HL-60 (cell line): ENCODE results near the gene BEGAIN.

ENCODE experiments used
- GABPA ChIP-seq: IDR thresholded peaks from 2 replicates; pipeline ENCODE4 v1.6.1; 2012; ENCODE audit warnings: low read depth
- POLR2AphosphoS5 ChIP-seq: IDR thresholded peaks from 2 replicates; pipeline ENCODE4 v1.6.1; 2012; ENCODE audit warnings: low read depth
- REST ChIP-seq: IDR thresholded peaks from 2 replicates; pipeline ENCODE4 v1.6.1; 2012; ENCODE audit warnings: low read depth; ENCODE audit not compliant: insufficient replicate concordance
- SPI1 ChIP-seq: IDR thresholded peaks from 2 replicates; pipeline ENCODE4 v1.6.1; 2012; ENCODE audit warnings: low read depth, mild to moderate bottlenecking, borderline replicate concordance
- TF ChIP-seq, protein P1 (sequence below): IDR thresholded peaks from one replicate; pipeline ENCODE4 v1.5.1; 2011; ENCODE audit warnings: low read length, control low read depth, inconsistent platforms; ENCODE audit not compliant: insufficient read depth

- TF ChIP-seq, protein P1, sequence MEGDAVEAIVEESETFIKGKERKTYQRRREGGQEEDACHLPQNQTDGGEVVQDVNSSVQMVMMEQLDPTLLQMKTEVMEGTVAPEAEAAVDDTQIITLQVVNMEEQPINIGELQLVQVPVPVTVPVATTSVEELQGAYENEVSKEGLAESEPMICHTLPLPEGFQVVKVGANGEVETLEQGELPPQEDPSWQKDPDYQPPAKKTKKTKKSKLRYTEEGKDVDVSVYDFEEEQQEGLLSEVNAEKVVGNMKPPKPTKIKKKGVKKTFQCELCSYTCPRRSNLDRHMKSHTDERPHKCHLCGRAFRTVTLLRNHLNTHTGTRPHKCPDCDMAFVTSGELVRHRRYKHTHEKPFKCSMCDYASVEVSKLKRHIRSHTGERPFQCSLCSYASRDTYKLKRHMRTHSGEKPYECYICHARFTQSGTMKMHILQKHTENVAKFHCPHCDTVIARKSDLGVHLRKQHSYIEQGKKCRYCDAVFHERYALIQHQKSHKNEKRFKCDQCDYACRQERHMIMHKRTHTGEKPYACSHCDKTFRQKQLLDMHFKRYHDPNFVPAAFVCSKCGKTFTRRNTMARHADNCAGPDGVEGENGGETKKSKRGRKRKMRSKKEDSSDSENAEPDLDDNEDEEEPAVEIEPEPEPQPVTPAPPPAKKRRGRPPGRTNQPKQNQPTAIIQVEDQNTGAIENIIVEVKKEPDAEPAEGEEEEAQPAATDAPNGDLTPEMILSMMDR = no peak
- TF ChIP-seq GABPA = no peak
- TF ChIP-seq REST = no peak
- TF ChIP-seq POLR2AphosphoS5 = no peak
- no peak for TF ChIP-seq SPI1
These were observed 63.9 kb downstream of the BEGAIN start for GRCh38 chr14:100523131-100523842.
